Osteoblast (primary cell): ENCODE results near the gene TRIM27. TPM values are rescaled to one million over a fixed set of nuclear protein-coding genes. Genes with fewer than 3 reads are reported as not detected.
"Not testable (repeated sequence)": the region's sequence is repeated elsewhere in the genome, so short reads cannot be mapped to it uniquely, and the experiment has no call there.

Experiments used
- DNase-seq: peaks from one replicate; pipeline ENCODE4 v3.0.0; 2011; ENCODE audit warnings: low spot score, mixed read lengths; ENCODE audit not compliant: insufficient read length; ENCODE audit errors: missing footprints
- H2AFZ ChIP-seq: 2 replicates; pipeline ENCODE4 v1.6.0; 2011; ENCODE audit warnings: mild to moderate bottlenecking, low read length
- H3K27ac ChIP-seq: 2 replicates; pipeline ENCODE4 v1.5.1; 2011; ENCODE audit warnings: mild to moderate bottlenecking, low read depth, low read length, moderate library complexity
- H3K27me3 ChIP-seq: 2 replicates; pipeline ENCODE4 v1.6.0; 2012; ENCODE audit warnings: mild to moderate bottlenecking, control low read depth, inconsistent platforms, low read length, moderate library complexity; ENCODE audit not compliant: insufficient read depth
- H3K36me3 ChIP-seq: 2 replicates; pipeline ENCODE4 v1.5.1; 2011; ENCODE audit warnings: mild to moderate bottlenecking, low read length, control low read depth, moderate library complexity; ENCODE audit not compliant: insufficient read depth
- H3K4me1 ChIP-seq: 2 replicates; pipeline ENCODE4 v1.5.1; 2011; ENCODE audit warnings: mild to moderate bottlenecking, low read length, control low read depth, moderate library complexity; ENCODE audit not compliant: insufficient read depth
- H3K4me2 ChIP-seq: 2 replicates; pipeline ENCODE4 v1.6.0; 2011; ENCODE audit warnings: mild to moderate bottlenecking, low read length; ENCODE audit not compliant: insufficient read depth
- H3K4me3 ChIP-seq: fragments of 200-600 bp; sonication (generic); 3 replicates; pipeline ENCODE4 v1.5.1; 2012; ENCODE audit warnings: mild to moderate bottlenecking, low read length, inconsistent platforms; ENCODE audit not compliant: insufficient read depth
- H3K79me2 ChIP-seq: 2 replicates; pipeline ENCODE4 v1.6.0; 2012; ENCODE audit warnings: mild to moderate bottlenecking, low read length, control low read depth, inconsistent platforms; ENCODE audit not compliant: insufficient read depth
- H3K9me3 ChIP-seq: 2 replicates; pipeline ENCODE4 v1.5.1; 2011; ENCODE audit warnings: low read depth, low read length, control low read depth
- H4K20me1 ChIP-seq: 2 replicates; pipeline ENCODE4 v1.6.0; 2012; ENCODE audit warnings: mild to moderate bottlenecking, low read length, control low read depth; ENCODE audit not compliant: insufficient read depth
- CTCF ChIP-seq: IDR thresholded peaks from 2 replicates; pipeline ENCODE4 v1.5.1; 2011; ENCODE audit warnings: mild to moderate bottlenecking, low read depth, low read length, moderate library complexity; ENCODE audit errors: extremely low read depth
- total RNA-seq: library from RNA; depleted of rRNA; stranded (reverse); fragments of >200 nt; gene quantifications from 2 replicates; pipeline ENCODE4 v1.2.3, GENCODE V29; 2012

The TRIM27 gene
- total RNA-seq, 1 donor = 53.6 TPM

GRCh38 chr6:28953585-28954258 is 29.9 kb upstream of the TRIM27 start:
- Histone ChIP-seq H4K20me1 (no peaks in the 10 kb centered on the region), H3K4me3 (peak overlapping the region; percentile 70), H3K4me1 (peaks cover 3% of the 10 kb centered on the region), H3K4me2 (peak overlapping the region; percentile 83), H3K36me3 (no peaks in the 10 kb centered on the region), H3K27me3 (peaks cover 7% of the 10 kb centered on the region), H3K79me2 (no peaks in the 10 kb centered on the region), H2AFZ (peak overlapping the region; percentile 87), H3K9me3 (no peaks in the 10 kb centered on the region), H3K27ac (no peak overlapping the region)
- TF ChIP-seq CTCF = no peak
- peak; percentile 88 for DNase-seq

- Histone ChIP-seq H3K4me3 (peak overlapping the region; percentile 70), H3K4me1 (peaks cover 3% of the 10 kb centered on the region), H2AFZ (peak overlapping the region; percentile 87), H3K27me3 (peaks cover 7% of the 10 kb centered on the region), H3K36me3 (no peaks in the 10 kb centered on the region), H3K27ac (no peak overlapping the region), H3K4me2 (peak overlapping the region; percentile 83), H3K9me3 (no peaks in the 10 kb centered on the region), H3K79me2 (no peaks in the 10 kb centered on the region), H4K20me1 (no peaks in the 10 kb centered on the region)
- no peak for TF ChIP-seq CTCF
- peak; percentile 94 for DNase-seq
Observed at GRCh38 chr6:28953039-28953584, 29.3 kb upstream of the TRIM27 start.

- H3K4me2 ChIP-seq, H4K20me1 ChIP-seq, H3K4me1 ChIP-seq, DNase-seq, H3K9me3 ChIP-seq, H3K79me2 ChIP-seq, H3K4me3 ChIP-seq, H2AFZ ChIP-seq, H3K36me3 ChIP-seq, H3K27ac ChIP-seq, H3K27me3 ChIP-seq: not testable (repeated sequence)
Observed at GRCh38 chr6:28949656-28950195, 25.9 kb upstream of the TRIM27 start.

GRCh38 chr6:28948782-28949486 is 25.1 kb upstream of the TRIM27 start:
- H3K4me3 ChIP-seq = no peak overlapping the region
- H3K79me2 ChIP-seq = no peaks in the 10 kb centered on the region
- H3K27me3 ChIP-seq = no peaks in the 10 kb centered on the region
- no peaks in the 10 kb centered on the region for H4K20me1 ChIP-seq
- no peak overlapping the region for H3K27ac ChIP-seq
- H3K4me2 ChIP-seq = no peak overlapping the region
- no peak overlapping the region for H2AFZ ChIP-seq
- H3K4me1 ChIP-seq = peaks cover 6% of the 10 kb centered on the region
- H3K36me3 ChIP-seq = no peaks in the 10 kb centered on the region
- TF ChIP-seq CTCF = no peak
- H3K9me3 ChIP-seq = no peaks in the 10 kb centered on the region
- DNase-seq = no peak
